Activated CD8-positive, alpha-beta T cell treated with anti-CD3 and anti-CD28 coated beads for 36 hours (primary cell): ENCODE data around the gene ZC2HC1B. TPM values are rescaled to one million over a fixed set of nuclear protein-coding genes. Genes with fewer than 3 reads are reported as not detected.

Experiments used
- ATAC-seq: fragments of 200-7000 bp; cut with Tn5 transposase; one replicate; pipeline ENCODE4 v1.10.0; 2021; ENCODE audit warnings: mild to moderate bottlenecking, moderate library complexity
- CTCF ChIA-PET: fragments of 350-600 bp; sonication (Branson Sonifier 250); formaldehyde crosslinking; loops from one replicate; lab custom pipeline; 2021; ENCODE audit warnings: antibody characterized with exemption; lab: Charles Lee
- POLR2A ChIA-PET: fragments of 350-600 bp; sonication (Branson Sonifier 250); formaldehyde crosslinking; loops from one replicate; lab custom pipeline; 2021; ENCODE audit warnings: antibody characterized with exemption; lab: Charles Lee
- DNase-seq: peaks from one replicate; pipeline ENCODE4 v3.0.0-alpha.2; 2020
- H3K27ac Mint-ChIP-seq: one replicate; pipeline ENCODE4 v1.8.0; 2021; ENCODE audit warnings: mild to moderate bottlenecking, mixed read lengths
- H3K27me3 Mint-ChIP-seq: one replicate; pipeline ENCODE4 v1.8.0; 2021; ENCODE audit warnings: mixed read lengths
- H3K36me3 Mint-ChIP-seq: one replicate; pipeline ENCODE4 v1.8.0; 2021; ENCODE audit warnings: low read depth, mixed read lengths
- H3K4me1 Mint-ChIP-seq: one replicate; pipeline ENCODE4 v1.8.0; 2021; ENCODE audit warnings: low read depth, mixed read lengths
- H3K4me3 Mint-ChIP-seq: one replicate; pipeline ENCODE4 v1.8.0; 2021; ENCODE audit warnings: mild to moderate bottlenecking, moderate library complexity, mixed read lengths
- H3K9me3 Mint-ChIP-seq: one replicate; pipeline ENCODE4 v1.8.0; 2021; ENCODE audit warnings: mixed read lengths
- CTCF ChIP-seq: fragments of 200-600 bp; IDR thresholded peaks from one replicate; pipeline ENCODE4 v1.8.0; 2022; ENCODE audit warnings: antibody characterized with exemption, mild to moderate bottlenecking
- intact Hi-C: fragments of 100-400 bp; cut with micrococcal nuclease; formaldehyde crosslinking; loops from one replicate; pipeline ENCODE4 v1.10.0; 2022
- total RNA-seq, 2 experiments: library from RNA; stranded (reverse); gene quantifications; one replicate each; pipeline ENCODE4 v1.2.3, GENCODE V29; 2021

The ZC2HC1B gene
- total RNA-seq, 2 experiments from 2014 or later = not detected

GRCh38 chr6:143828572-143828971 is 35.7 kb upstream of the ZC2HC1B start:
- Mint-ChIP-seq H3K27me3 (no peaks in the 10 kb centered on the region), H3K4me3 (no peak overlapping the region), H3K27ac (no peak overlapping the region), H3K4me1 (no peaks in the 10 kb centered on the region), H3K9me3 (no peaks in the 10 kb centered on the region), H3K36me3 (no peaks in the 10 kb centered on the region)
- no peak for DNase-seq
- POLR2A ChIA-PET = interaction anchor here (1.3 kb wide), 1 partner anchor 15 kb away, joined by 6 read pairs; the partner anchor contains the start of gene LTV1
- intact Hi-C loops = no loop called here
- no peak for TF ChIP-seq CTCF
- no peak for ATAC-seq
- CTCF ChIA-PET = interaction anchor here (0.8 kb wide), 1 partner anchor 10 kb away, joined by 3 read pairs; no protein-coding TSS in a partner anchor

DNA sequence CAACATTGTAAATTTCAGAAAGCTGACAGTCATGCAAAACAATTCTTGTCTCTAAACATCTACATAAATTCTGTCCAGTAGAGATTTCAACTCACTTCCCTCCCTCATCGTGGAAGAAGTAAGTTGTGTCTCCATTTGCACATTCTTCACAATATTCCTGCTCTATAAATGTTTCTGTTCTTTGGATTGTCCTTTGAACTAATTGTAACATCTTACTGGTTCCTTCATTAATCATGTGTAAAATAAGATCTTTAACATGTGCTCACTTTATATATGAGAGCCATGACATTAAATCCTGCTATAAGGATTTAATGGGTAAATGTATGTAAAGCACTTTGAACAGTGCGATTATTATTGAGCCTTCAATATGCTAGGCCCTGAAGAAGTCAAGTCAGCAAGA is 28.1 kb upstream of the ZC2HC1B start:
- DNase-seq = no peak
- H3K4me1 Mint-ChIP-seq = no peaks in the 10 kb centered on the region
- no peaks in the 10 kb centered on the region for H3K9me3 Mint-ChIP-seq
- H3K4me3 Mint-ChIP-seq = no peak overlapping the region
- ChIA-PET CTCF (interaction anchor here (0.9 kb wide), 1 partner anchor 261 kb away, joined by 4 read pairs; no protein-coding TSS in a partner anchor), POLR2A (interaction anchor here (1.2 kb wide), 1 partner anchor 11 kb away, joined by 3 read pairs; no protein-coding TSS in a partner anchor)
- TF ChIP-seq CTCF = no peak
- no peaks in the 10 kb centered on the region for H3K36me3 Mint-ChIP-seq
- H3K27ac Mint-ChIP-seq = no peak overlapping the region
- intact Hi-C loops = no loop called here
- no peaks in the 10 kb centered on the region for H3K27me3 Mint-ChIP-seq
- ATAC-seq = no peak

- POLR2A ChIA-PET = no interaction called here
- no peak for TF ChIP-seq CTCF
- CTCF ChIA-PET = no interaction called here
These were observed 25.9 kb upstream of the ZC2HC1B start for GRCh38 chr6:143838395-143838794.

GRCh38 chr6:143839196-143839595 is 25.1 kb upstream of the ZC2HC1B start:
- Mint-ChIP-seq H3K36me3 (peaks cover 7% of the 10 kb centered on the region), H3K9me3 (no peaks in the 10 kb centered on the region), H3K4me1 (peaks cover 8% of the 10 kb centered on the region), H3K27ac (no peak overlapping the region), H3K4me3 (no peak overlapping the region), H3K27me3 (no peaks in the 10 kb centered on the region)
- intact Hi-C loops = no loop called here
- ATAC-seq (no peak), DNase-seq (no peak)
- ChIA-PET CTCF (no interaction called here), POLR2A (no interaction called here)
- no peak for TF ChIP-seq CTCF

More at GRCh38 chr6:143838395-143838794, 25.9 kb upstream of the ZC2HC1B start:
- intact Hi-C loops = no loop called here
- H3K27ac Mint-ChIP-seq = no peak overlapping the region
- no peak overlapping the region for H3K4me3 Mint-ChIP-seq
- no peaks in the 10 kb centered on the region for H3K36me3 Mint-ChIP-seq
- ATAC-seq (no peak), DNase-seq (no peak)
- peaks cover 4% of the 10 kb centered on the region for H3K4me1 Mint-ChIP-seq
- no peaks in the 10 kb centered on the region for H3K27me3 Mint-ChIP-seq
- no peaks in the 10 kb centered on the region for H3K9me3 Mint-ChIP-seq

- H3K27ac Mint-ChIP-seq = no peak overlapping the region
- TF ChIP-seq CTCF = no peak
- no peak overlapping the region for H3K4me3 Mint-ChIP-seq
- no peaks in the 10 kb centered on the region for H3K9me3 Mint-ChIP-seq
- POLR2A ChIA-PET = no interaction called here
- no peak for DNase-seq
- CTCF ChIA-PET = no interaction called here
- H3K4me1 Mint-ChIP-seq = peaks cover 13% of the 10 kb centered on the region
- intact Hi-C loops = loop anchor here (10.0 kb wide), 1 partner anchor 266 kb away; no protein-coding TSS in a partner anchor
- H3K36me3 Mint-ChIP-seq = peaks cover 19% of the 10 kb centered on the region
- H3K27me3 Mint-ChIP-seq = no peaks in the 10 kb centered on the region
- ATAC-seq = no peak
These were observed 23.5 kb upstream of the ZC2HC1B start for GRCh38 chr6:143840595-143841265.
